WTC11 (cell line): Measurements from ENCODE around the gene PIANP. TPM values are rescaled to one million over a fixed set of nuclear protein-coding genes. Genes with fewer than 3 reads are reported as not detected.

Source experiments
- ATF6 ChIP-seq: sonication (generic); formaldehyde crosslinking; IDR thresholded peaks from 2 replicates; pipeline ENCODE4 v1.8.1; 2023; ENCODE audit warnings: mild to moderate bottlenecking, missing genetic modification reagents
- CTCF ChIP-seq: fragments of 200-600 bp; IDR thresholded peaks from 2 replicates; pipeline ENCODE4 v1.8.0; 2022; ENCODE audit warnings: antibody characterized with exemption
- ETV6 ChIP-seq: sonication (generic); formaldehyde crosslinking; IDR thresholded peaks from 2 replicates; pipeline ENCODE4 v1.8.1; 2022; ENCODE audit warnings: mild to moderate bottlenecking, missing genetic modification reagents
- JUN ChIP-seq: sonication (generic); formaldehyde crosslinking; IDR thresholded peaks from 2 replicates; pipeline ENCODE4 v1.8.0; 2023; ENCODE audit warnings: mild to moderate bottlenecking, missing genetic modification reagents
- KAT7 ChIP-seq: sonication (generic); formaldehyde crosslinking; IDR thresholded peaks from 2 replicates; pipeline ENCODE4 v1.8.1; 2023; ENCODE audit warnings: missing genetic modification reagents, mild to moderate bottlenecking, borderline replicate concordance
- MXD4 ChIP-seq: fragments of 250-450 bp; sonication (Bioruptor Pico); IDR thresholded peaks from 2 replicates; pipeline ENCODE4 v1.8.0; 2021; ENCODE audit warnings: mild to moderate bottlenecking, moderate library complexity, borderline replicate concordance
- MYBL2 ChIP-seq: sonication (generic); formaldehyde crosslinking; IDR thresholded peaks from 2 replicates; pipeline ENCODE4 v1.8.1; 2023; ENCODE audit warnings: mild to moderate bottlenecking, moderate library complexity, missing genetic modification reagents
- NR3C1 ChIP-seq: sonication (generic); formaldehyde crosslinking; conservative IDR thresholded peaks from 2 replicates; pipeline ENCODE4 v1.8.1; 2023; ENCODE audit warnings: low read depth, mild to moderate bottlenecking, missing genetic modification reagents
- OVOL2 ChIP-seq: fragments of 250-450 bp; sonication (Bioruptor Pico); IDR thresholded peaks from 2 replicates; pipeline ENCODE4 v1.9.0; 2021; ENCODE audit warnings: mild to moderate bottlenecking, borderline replicate concordance
- PRRX2 ChIP-seq: fragments of 250-450 bp; sonication (Bioruptor Pico); IDR thresholded peaks from 2 replicates; pipeline ENCODE4 v1.8.0; 2021; ENCODE audit warnings: mild to moderate bottlenecking
- RELA ChIP-seq: sonication (generic); formaldehyde crosslinking; IDR thresholded peaks from 2 replicates; pipeline ENCODE4 v1.8.1; 2022; ENCODE audit warnings: missing genetic modification reagents, mild to moderate bottlenecking, borderline replicate concordance
- TCF7 ChIP-seq: sonication (generic); formaldehyde crosslinking; IDR thresholded peaks from 2 replicates; pipeline ENCODE4 v1.8.0; 2022; ENCODE audit warnings: mild to moderate bottlenecking, low read depth, missing genetic modification reagents, moderate library complexity
- USF2 ChIP-seq: sonication (generic); formaldehyde crosslinking; IDR thresholded peaks from 2 replicates; pipeline ENCODE4 v1.8.1; 2023; ENCODE audit warnings: mild to moderate bottlenecking, missing genetic modification reagents, moderate library complexity
- ZBTB21 ChIP-seq: sonication (generic); formaldehyde crosslinking; IDR thresholded peaks from 2 replicates; pipeline ENCODE4 v1.8.1; 2023; ENCODE audit warnings: mild to moderate bottlenecking, missing genetic modification reagents, borderline replicate concordance
- ZBTB43 ChIP-seq: sonication (generic); formaldehyde crosslinking; IDR thresholded peaks from 2 replicates; pipeline ENCODE4 v1.8.1; 2023; ENCODE audit warnings: mild to moderate bottlenecking, missing genetic modification reagents
- ZNF121 ChIP-seq: sonication (generic); formaldehyde crosslinking; IDR thresholded peaks from 2 replicates; pipeline ENCODE4 v1.8.0; 2023; ENCODE audit warnings: missing genetic modification reagents
- ZNF232 ChIP-seq: sonication (generic); formaldehyde crosslinking; IDR thresholded peaks from 2 replicates; pipeline ENCODE4 v1.8.0; 2022; ENCODE audit warnings: mild to moderate bottlenecking, missing genetic modification reagents
- ZNF263 ChIP-seq: sonication (generic); formaldehyde crosslinking; IDR thresholded peaks from 2 replicates; pipeline ENCODE4 v1.8.1; 2022; ENCODE audit warnings: low read depth, mild to moderate bottlenecking, moderate library complexity, missing genetic modification reagents
- ZNF396 ChIP-seq: fragments of 250-450 bp; sonication (Bioruptor Pico); IDR thresholded peaks from 2 replicates; pipeline ENCODE4 v1.8.0; 2021; ENCODE audit warnings: mild to moderate bottlenecking, moderate library complexity, borderline replicate concordance
- ZNF425 ChIP-seq: fragments of 250-450 bp; sonication (Bioruptor Pico); conservative IDR thresholded peaks from 2 replicates; pipeline ENCODE4 v1.9.0; 2021; ENCODE audit warnings: mild to moderate bottlenecking
- total RNA-seq: library from RNA; stranded (reverse); gene quantifications from 3 replicates; pipeline ENCODE4 v1.2.3, GENCODE V29; 2021
- TF ChIP-seq, protein P1 (sequence below): sonication (generic); formaldehyde crosslinking; IDR thresholded peaks from 2 replicates; pipeline ENCODE4 v1.8.1; 2023; ENCODE audit warnings: mild to moderate bottlenecking, moderate library complexity, missing genetic modification reagents
- TF ChIP-seq, protein P2 (sequence below): sonication (generic); formaldehyde crosslinking; conservative IDR thresholded peaks from 2 replicates; pipeline ENCODE4 v1.8.1; 2022; ENCODE audit warnings: mild to moderate bottlenecking, missing genetic modification reagents
- TF ChIP-seq, protein P3 (sequence below): sonication (generic); formaldehyde crosslinking; IDR thresholded peaks from 2 replicates; pipeline ENCODE4 v1.8.0; 2023; ENCODE audit warnings: missing genetic modification reagents, mild to moderate bottlenecking, borderline replicate concordance

Gene PIANP
- total RNA-seq, 1 experiment from 2014 or later, result 7.7 TPM

GRCh38 chr12:6688999-6689882, 11.4 kb downstream of the PIANP start, which contains the start of gene ZNF384 (continued):
- TF ChIP-seq USF2 (CRISPR knock-in tag), result 0 out of 2 replicates have a peak, but pooled peaks have one; percentile 16
- TF ChIP-seq JUN (CRISPR knock-in tag), result no peak
- TF ChIP-seq, protein P1, sequence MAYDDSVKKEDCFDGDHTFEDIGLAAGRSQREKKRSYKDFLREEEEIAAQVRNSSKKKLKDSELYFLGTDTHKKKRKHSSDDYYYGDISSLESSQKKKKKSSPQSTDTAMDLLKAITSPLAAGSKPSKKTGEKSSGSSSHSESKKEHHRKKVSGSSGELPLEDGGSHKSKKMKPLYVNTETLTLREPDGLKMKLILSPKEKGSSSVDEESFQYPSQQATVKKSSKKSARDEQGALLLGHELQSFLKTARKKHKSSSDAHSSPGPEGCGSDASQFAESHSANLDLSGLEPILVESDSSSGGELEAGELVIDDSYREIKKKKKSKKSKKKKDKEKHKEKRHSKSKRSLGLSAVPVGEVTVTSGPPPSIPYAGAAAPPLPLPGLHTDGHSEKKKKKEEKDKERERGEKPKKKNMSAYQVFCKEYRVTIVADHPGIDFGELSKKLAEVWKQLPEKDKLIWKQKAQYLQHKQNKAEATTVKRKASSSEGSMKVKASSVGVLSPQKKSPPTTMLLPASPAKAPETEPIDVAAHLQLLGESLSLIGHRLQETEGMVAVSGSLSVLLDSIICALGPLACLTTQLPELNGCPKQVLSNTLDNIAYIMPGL (CRISPR knock-in tag), result 0 out of 2 replicates have a peak, but pooled peaks have one; percentile 47
- 0 out of 2 replicates have a peak, but pooled peaks have one; percentile 71 for TF ChIP-seq NR3C1
- TF ChIP-seq MYBL2, result peak; percentile 43; the same call in 1 of the 2 replicates
- no peak for TF ChIP-seq MXD4 (CRISPR knock-in tag)
- TF ChIP-seq ZNF396 (CRISPR knock-in tag), result no peak
- TF ChIP-seq, protein P2, sequence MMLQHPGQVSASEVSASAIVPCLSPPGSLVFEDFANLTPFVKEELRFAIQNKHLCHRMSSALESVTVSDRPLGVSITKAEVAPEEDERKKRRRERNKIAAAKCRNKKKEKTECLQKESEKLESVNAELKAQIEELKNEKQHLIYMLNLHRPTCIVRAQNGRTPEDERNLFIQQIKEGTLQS (CRISPR knock-in tag), result no peak
- TF ChIP-seq OVOL2 (CRISPR knock-in tag), result no peak
- no peak for TF ChIP-seq ZNF232 (CRISPR knock-in tag)
- TF ChIP-seq ETV6, result peak; percentile 82
- no peak for TF ChIP-seq ZNF121 (CRISPR knock-in tag)
- no peak for TF ChIP-seq ZBTB43
- TF ChIP-seq, protein P3, sequence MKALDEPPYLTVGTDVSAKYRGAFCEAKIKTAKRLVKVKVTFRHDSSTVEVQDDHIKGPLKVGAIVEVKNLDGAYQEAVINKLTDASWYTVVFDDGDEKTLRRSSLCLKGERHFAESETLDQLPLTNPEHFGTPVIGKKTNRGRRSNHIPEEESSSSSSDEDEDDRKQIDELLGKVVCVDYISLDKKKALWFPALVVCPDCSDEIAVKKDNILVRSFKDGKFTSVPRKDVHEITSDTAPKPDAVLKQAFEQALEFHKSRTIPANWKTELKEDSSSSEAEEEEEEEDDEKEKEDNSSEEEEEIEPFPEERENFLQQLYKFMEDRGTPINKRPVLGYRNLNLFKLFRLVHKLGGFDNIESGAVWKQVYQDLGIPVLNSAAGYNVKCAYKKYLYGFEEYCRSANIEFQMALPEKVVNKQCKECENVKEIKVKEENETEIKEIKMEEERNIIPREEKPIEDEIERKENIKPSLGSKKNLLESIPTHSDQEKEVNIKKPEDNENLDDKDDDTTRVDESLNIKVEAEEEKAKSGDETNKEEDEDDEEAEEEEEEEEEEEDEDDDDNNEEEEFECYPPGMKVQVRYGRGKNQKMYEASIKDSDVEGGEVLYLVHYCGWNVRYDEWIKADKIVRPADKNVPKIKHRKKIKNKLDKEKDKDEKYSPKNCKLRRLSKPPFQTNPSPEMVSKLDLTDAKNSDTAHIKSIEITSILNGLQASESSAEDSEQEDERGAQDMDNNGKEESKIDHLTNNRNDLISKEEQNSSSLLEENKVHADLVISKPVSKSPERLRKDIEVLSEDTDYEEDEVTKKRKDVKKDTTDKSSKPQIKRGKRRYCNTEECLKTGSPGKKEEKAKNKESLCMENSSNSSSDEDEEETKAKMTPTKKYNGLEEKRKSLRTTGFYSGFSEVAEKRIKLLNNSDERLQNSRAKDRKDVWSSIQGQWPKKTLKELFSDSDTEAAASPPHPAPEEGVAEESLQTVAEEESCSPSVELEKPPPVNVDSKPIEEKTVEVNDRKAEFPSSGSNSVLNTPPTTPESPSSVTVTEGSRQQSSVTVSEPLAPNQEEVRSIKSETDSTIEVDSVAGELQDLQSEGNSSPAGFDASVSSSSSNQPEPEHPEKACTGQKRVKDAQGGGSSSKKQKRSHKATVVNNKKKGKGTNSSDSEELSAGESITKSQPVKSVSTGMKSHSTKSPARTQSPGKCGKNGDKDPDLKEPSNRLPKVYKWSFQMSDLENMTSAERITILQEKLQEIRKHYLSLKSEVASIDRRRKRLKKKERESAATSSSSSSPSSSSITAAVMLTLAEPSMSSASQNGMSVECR (CRISPR knock-in tag), result no peak
- TF ChIP-seq ZBTB21 (CRISPR knock-in tag), result no peak
- peak; percentile 23; the same call in 1 of the 2 replicates for TF ChIP-seq KAT7 (CRISPR knock-in tag)
- TF ChIP-seq PRRX2 (CRISPR knock-in tag), result no peak
- 0 out of 2 replicates have a peak, but pooled peaks have one; percentile 12 for TF ChIP-seq ATF6 (CRISPR knock-in tag)
- TF ChIP-seq ZNF425, result no peak
- no peak for TF ChIP-seq RELA (CRISPR knock-in tag)
- TF ChIP-seq CTCF, result no peak
- TF ChIP-seq ZNF263 (CRISPR knock-in tag), result peak; percentile 63; the same call in 1 of the 2 replicates
- no peak for TF ChIP-seq TCF7
